ENCODE data around the gene COL25A1. TPM values are rescaled to one million over a fixed set of nuclear protein-coding genes. Genes with fewer than 3 reads are reported as not detected.

COL25A1 gene
- total RNA-seq, 1 experiment from 2014 or later: 8.8 TPM

DNA sequence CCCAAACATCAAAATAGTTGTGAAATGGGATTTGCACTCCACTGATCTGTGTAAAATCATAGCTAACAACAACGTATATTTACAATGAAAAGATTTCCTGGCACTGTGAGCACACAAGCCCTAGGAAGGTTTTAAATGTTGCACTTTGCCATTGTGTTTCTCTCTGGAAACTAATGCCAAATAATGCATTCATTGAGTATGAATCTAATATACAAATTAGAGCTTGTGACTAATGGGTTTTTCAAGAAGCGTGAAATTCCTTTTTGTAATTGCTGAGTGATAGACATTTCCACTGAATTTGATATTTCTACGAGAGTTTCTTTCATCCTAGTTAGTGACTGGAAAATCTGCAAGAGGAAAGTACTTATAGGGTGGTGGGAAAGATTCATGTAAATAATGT, 135.9 kb downstream of the COL25A1 start:
- BruUV-seq (replicated peaks): no TSS peak
- POLR2A ChIA-PET (ENCODE audit: low non-redundant PET): interaction anchor here (0.5 to 0.6 kb wide), 2 partner anchors 15 to 1149 kb away, joined by 4 to 5 read pairs; no protein-coding TSS in a partner anchor

DNA sequence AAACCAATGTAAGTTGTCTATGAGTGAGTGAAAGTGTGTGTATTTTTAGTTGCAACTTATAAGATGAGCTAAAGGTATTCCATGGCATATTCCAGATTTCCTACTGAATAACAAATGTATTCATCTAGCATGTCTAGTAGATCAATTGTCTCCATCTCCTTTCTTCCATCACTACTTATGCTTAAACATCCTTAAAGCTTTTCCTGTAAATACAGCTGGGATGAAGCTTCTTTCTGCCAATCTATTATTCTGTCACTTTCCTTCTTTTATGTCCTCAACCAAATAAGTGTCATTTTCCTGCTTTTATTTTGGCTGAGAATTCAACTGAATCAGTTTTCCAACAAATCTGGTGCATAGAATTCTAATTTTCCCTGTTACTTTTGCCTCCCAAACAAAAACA, 136.3 kb downstream of the COL25A1 start:
- intact Hi-C loops (cut with micrococcal nuclease; ENCODE audit: unreplicated experiment): loop anchor here (10.0 kb wide), 1 partner anchor 129 kb away; no protein-coding TSS in a partner anchor
- peaks cover 28% of the 10 kb centered on the region for H3K4me1 ChIP-seq (ENCODE audit: insufficient read depth, low read length, poor library complexity, severe bottlenecking)
- BruUV-seq (replicated peaks): no TSS peak
- ChIA-PET POLR2A (ENCODE audit: low non-redundant PET) (interaction anchor here (0.5 to 0.6 kb wide), 2 partner anchors 15 to 1149 kb away, joined by 4 to 5 read pairs; no protein-coding TSS in a partner anchor), CTCF (no interaction called here)
- no peaks in the 10 kb centered on the region for H3K36me3 ChIP-seq (ENCODE audit: insufficient read depth, low read length, poor library complexity, severe bottlenecking)
- no peak for TF ChIP-seq EZH2 (IDR thresholded peaks at IDR 0.05; ENCODE audit: borderline replicate concordance, low read depth, low read length, poor library complexity, severe bottlenecking)
- TF ChIP-seq, protein P1, sequence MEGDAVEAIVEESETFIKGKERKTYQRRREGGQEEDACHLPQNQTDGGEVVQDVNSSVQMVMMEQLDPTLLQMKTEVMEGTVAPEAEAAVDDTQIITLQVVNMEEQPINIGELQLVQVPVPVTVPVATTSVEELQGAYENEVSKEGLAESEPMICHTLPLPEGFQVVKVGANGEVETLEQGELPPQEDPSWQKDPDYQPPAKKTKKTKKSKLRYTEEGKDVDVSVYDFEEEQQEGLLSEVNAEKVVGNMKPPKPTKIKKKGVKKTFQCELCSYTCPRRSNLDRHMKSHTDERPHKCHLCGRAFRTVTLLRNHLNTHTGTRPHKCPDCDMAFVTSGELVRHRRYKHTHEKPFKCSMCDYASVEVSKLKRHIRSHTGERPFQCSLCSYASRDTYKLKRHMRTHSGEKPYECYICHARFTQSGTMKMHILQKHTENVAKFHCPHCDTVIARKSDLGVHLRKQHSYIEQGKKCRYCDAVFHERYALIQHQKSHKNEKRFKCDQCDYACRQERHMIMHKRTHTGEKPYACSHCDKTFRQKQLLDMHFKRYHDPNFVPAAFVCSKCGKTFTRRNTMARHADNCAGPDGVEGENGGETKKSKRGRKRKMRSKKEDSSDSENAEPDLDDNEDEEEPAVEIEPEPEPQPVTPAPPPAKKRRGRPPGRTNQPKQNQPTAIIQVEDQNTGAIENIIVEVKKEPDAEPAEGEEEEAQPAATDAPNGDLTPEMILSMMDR (conservative IDR thresholded peaks at IDR 0.05; ENCODE audit: low read depth, low read length): no peak
- no peak overlapping the region for H3K4me3 ChIP-seq (ENCODE audit: low read depth, low read length, poor library complexity, severe bottlenecking)
- no peaks in the 10 kb centered on the region for H3K9me3 ChIP-seq (ENCODE audit: low read depth, low read length, poor library complexity, severe bottlenecking)
- DNase-seq (ENCODE audit: low spot score): no peak
- H3K27ac ChIP-seq (ENCODE audit: low read depth, low read length, poor library complexity, severe bottlenecking): no peak overlapping the region
- H3K27me3 ChIP-seq (replicated peaks; ENCODE audit: insufficient read depth, low read depth, low read length, poor library complexity): no peaks in the 10 kb centered on the region

More for the DNA sequence above, 135.9 kb downstream of the COL25A1 start:
- intact Hi-C loops (cut with micrococcal nuclease; ENCODE audit: unreplicated experiment): loop anchor here (10.0 kb wide), 1 partner anchor 128 kb away; no protein-coding TSS in a partner anchor
- DNase-seq (ENCODE audit: low spot score): peak; percentile 71
- H3K4me3 ChIP-seq (ENCODE audit: low read depth, low read length, poor library complexity, severe bottlenecking): no peak overlapping the region
- no peaks in the 10 kb centered on the region for H3K27me3 ChIP-seq (replicated peaks; ENCODE audit: insufficient read depth, low read depth, low read length, poor library complexity)
- H3K36me3 ChIP-seq (ENCODE audit: insufficient read depth, low read length, poor library complexity, severe bottlenecking): no peaks in the 10 kb centered on the region
- peaks cover 28% of the 10 kb centered on the region for H3K4me1 ChIP-seq (ENCODE audit: insufficient read depth, low read length, poor library complexity, severe bottlenecking)
- no peak overlapping the region for H3K27ac ChIP-seq (ENCODE audit: low read depth, low read length, poor library complexity, severe bottlenecking)
- H3K9me3 ChIP-seq (ENCODE audit: low read depth, low read length, poor library complexity, severe bottlenecking): no peaks in the 10 kb centered on the region
- CTCF ChIA-PET: no interaction called here
- TF ChIP-seq EZH2 (IDR thresholded peaks at IDR 0.05; ENCODE audit: borderline replicate concordance, low read depth, low read length, poor library complexity, severe bottlenecking): no peak
- TF ChIP-seq, protein P1 (conservative IDR thresholded peaks at IDR 0.05; ENCODE audit: low read depth, low read length): no peak

- peaks cover 28% of the 10 kb centered on the region for H3K4me1 ChIP-seq (ENCODE audit: insufficient read depth, low read length, poor library complexity, severe bottlenecking)
- intact Hi-C loops (cut with micrococcal nuclease; ENCODE audit: unreplicated experiment): loop anchor here (10.0 kb wide), 1 partner anchor 131 kb away; no protein-coding TSS in a partner anchor
- H3K9me3 ChIP-seq (ENCODE audit: low read depth, low read length, poor library complexity, severe bottlenecking): no peaks in the 10 kb centered on the region
- no peak overlapping the region for H3K27ac ChIP-seq (ENCODE audit: low read depth, low read length, poor library complexity, severe bottlenecking)
- DNase-seq (ENCODE audit: low spot score): peak; percentile 61
- no peaks in the 10 kb centered on the region for H3K27me3 ChIP-seq (replicated peaks; ENCODE audit: insufficient read depth, low read depth, low read length, poor library complexity)
- no peaks in the 10 kb centered on the region for H3K36me3 ChIP-seq (ENCODE audit: insufficient read depth, low read length, poor library complexity, severe bottlenecking)
- POLR2A ChIA-PET (ENCODE audit: low non-redundant PET): no interaction called here
- no peak overlapping the region for H3K4me3 ChIP-seq (ENCODE audit: low read depth, low read length, poor library complexity, severe bottlenecking)
- CTCF ChIA-PET: no interaction called here
- BruUV-seq (replicated peaks): no TSS peak
- TF ChIP-seq EZH2 (IDR thresholded peaks at IDR 0.05; ENCODE audit: borderline replicate concordance, low read depth, low read length, poor library complexity, severe bottlenecking): no peak
- TF ChIP-seq, protein P1 (conservative IDR thresholded peaks at IDR 0.05; ENCODE audit: low read depth, low read length): no peak
Measured at GRCh38 chr4:109164011-109164410, 138.4 kb downstream of the COL25A1 start.
